HepG2 (cell line): ENCODE data around the gene ICE1. TPM values are rescaled to one million over a fixed set of nuclear protein-coding genes. Genes with fewer than 3 reads are reported as not detected.

ENCODE experiments used
- ATAC-seq: fragments of 200-7000 bp; cut with Tn5 transposase; 3 replicates; pipeline ENCODE4 v1.9.1; 2020; ENCODE audit warnings: mild to moderate bottlenecking, moderate library complexity
- BruUV-seq: library from RNA; stranded (reverse); fragments of 400-500 nt; replicated peaks from 2 replicates; lab custom pipeline; 2021; lab: Mats Ljungman, UMichigan
- CTCF ChIA-PET: fragments of 300-600 bp; formaldehyde crosslinking; extraction: SDS; loops from one replicate; lab custom pipeline; 2021; ENCODE audit warnings: low total read pairs, inconsistent platforms, low intra/inter-chr PET ratio; lab: Yijun Ruan, JAX
- POLR2A ChIA-PET: fragments of 350-600 bp; sonication (Branson Sonifier 250); formaldehyde crosslinking; loops from one replicate; lab custom pipeline; 2020; ENCODE audit warnings: antibody characterized with exemption, inconsistent platforms; lab: Yijun Ruan, JAX
- DNase-seq: peaks from one replicate; pipeline ENCODE4 v3.0.0-alpha.2; 2015; ENCODE audit warnings: low spot score
- FAIRE-seq: peaks from 3 replicates; lab custom pipeline; 2011; peaks lifted over from hg19 to GRCh38; lab: Jason Lieb, UNC
- H2AFZ ChIP-seq: one replicate; pipeline ENCODE4 v1.6.1; 2011; ENCODE audit warnings: low read length, inconsistent platforms
- H3K27ac ChIP-seq: fragments of 300-600 bp; 3 replicates; pipeline ENCODE4 v1.8.0; 2011; ENCODE audit warnings: mixed run types, mild to moderate bottlenecking, mixed read lengths, low read length, inconsistent platforms; ENCODE audit not compliant: insufficient read depth; ENCODE audit errors: extremely low read length
- H3K27me3 ChIP-seq, 2 experiments: fragments of 200-600 bp in 1 of 2; 2 replicates in 1 of 2; 3 replicates in 1 of 2; pipeline versions ENCODE4 v1.6.0 to v1.8.0; 2011; ENCODE audit warnings: low read length in 2 of 2, mild to moderate bottlenecking in 2 of 2, moderate library complexity in 2 of 2, inconsistent platforms in 1 of 2; ENCODE audit not compliant: insufficient read depth in 2 of 2, control insufficient read depth in 1 of 2
- H3K36me3 ChIP-seq, 2 experiments: fragments of 200-600 bp in 1 of 2; replicated peaks in 1 of 2; 2 replicates in 1 of 2; 3 replicates in 1 of 2; pipeline versions ENCODE4 v1.5.1 to v1.8.0; 2011; ENCODE audit warnings: low read length in 2 of 2, inconsistent platforms in 1 of 2; ENCODE audit not compliant: insufficient read depth in 2 of 2, control insufficient read depth in 1 of 2
- H3K4me1 ChIP-seq: 2 replicates; pipeline ENCODE4 v1.5.1; 2012; ENCODE audit warnings: low read length, inconsistent platforms; ENCODE audit not compliant: insufficient read depth
- H3K4me2 ChIP-seq: 2 replicates; pipeline ENCODE4 v1.6.0; 2011; ENCODE audit warnings: low read depth, low read length, inconsistent platforms
- H3K4me3 ChIP-seq, 3 experiments: fragments of 200-600 bp in 1 of 3; sonication (generic), shearing (Covaris generic) in 1 of 3; replicated peaks in 1 of 3; 2 replicates each; pipeline ENCODE4 v1.5.1; 2011 to 2016; ENCODE audit warnings: low read length in 3 of 3, inconsistent platforms in 2 of 3, low read depth in 2 of 3, mild to moderate bottlenecking in 2 of 3, control low read depth in 1 of 3, mixed read lengths in 1 of 3; ENCODE audit not compliant: insufficient read depth in 1 of 3
- H3K79me2 ChIP-seq: one replicate; pipeline ENCODE4 v1.6.1; 2011; ENCODE audit warnings: low read length, inconsistent platforms; ENCODE audit not compliant: insufficient read depth
- H3K9ac ChIP-seq: 2 replicates; pipeline ENCODE4 v1.6.0; 2011; ENCODE audit warnings: mild to moderate bottlenecking, low read depth, low read length, inconsistent platforms; ENCODE audit not compliant: insufficient read depth
- H3K9me3 ChIP-seq: 2 replicates; pipeline ENCODE4 v1.5.1; 2012; ENCODE audit warnings: mild to moderate bottlenecking, low read length
- H4K20me1 ChIP-seq: 2 replicates; pipeline ENCODE4 v1.6.0; 2011; ENCODE audit warnings: inconsistent platforms, mild to moderate bottlenecking, low read length, moderate library complexity; ENCODE audit not compliant: insufficient read depth
- CBX5 ChIP-seq: sonication (generic); formaldehyde crosslinking; IDR thresholded peaks from 2 replicates; pipeline ENCODE4 v1.4.0; 2020; ENCODE audit warnings: missing genetic modification reagents, borderline replicate concordance
- FOXO1 ChIP-seq: sonication (generic); formaldehyde crosslinking; IDR thresholded peaks from 2 replicates; pipeline ENCODE4 v1.4.0; 2020; ENCODE audit warnings: missing genetic modification reagents
- GABPB1 ChIP-seq: IDR thresholded peaks from 2 replicates; pipeline ENCODE4 v1.6.1; 2016; ENCODE audit warnings: mild to moderate bottlenecking, missing genetic modification reagents, moderate library complexity, missing compliant biosample characterization
- GPBP1L1 ChIP-seq: sonication (generic); formaldehyde crosslinking; IDR thresholded peaks from 2 replicates; pipeline ENCODE4 v1.5.0; 2020; ENCODE audit warnings: mild to moderate bottlenecking, missing genetic modification reagents
- PATZ1 ChIP-seq: sonication (generic); formaldehyde crosslinking; IDR thresholded peaks from 2 replicates; pipeline ENCODE4 v1.4.0; 2020; ENCODE audit warnings: missing genetic modification reagents
- TARDBP ChIP-seq: sonication (generic); formaldehyde crosslinking; IDR thresholded peaks from 2 replicates; pipeline ENCODE4 v1.8.0; 2022; ENCODE audit warnings: mild to moderate bottlenecking, missing genetic modification reagents
- ZNF230 ChIP-seq: sonication (generic); formaldehyde crosslinking; IDR thresholded peaks from 2 replicates; pipeline ENCODE4 v1.4.0; 2020; ENCODE audit warnings: mild to moderate bottlenecking, missing genetic modification reagents
- ZNF501 ChIP-seq: sonication (generic); formaldehyde crosslinking; IDR thresholded peaks from 2 replicates; pipeline ENCODE4 v1.5.1; 2020; ENCODE audit warnings: mild to moderate bottlenecking, moderate library complexity, missing genetic modification reagents
- ZNF574 ChIP-seq: sonication (generic); formaldehyde crosslinking; IDR thresholded peaks from 2 replicates; pipeline ENCODE4 v1.4.0; 2020; ENCODE audit warnings: missing genetic modification reagents
- ZNF614 ChIP-seq: IDR thresholded peaks from 2 replicates; pipeline ENCODE4 v1.6.1; 2018; ENCODE audit warnings: missing biosample characterization, missing genetic modification reagents, inconsistent platforms, borderline replicate concordance
- WGBS: methylation state at CpG from one replicate; pipeline ENCODE4 v1.1.6; 2017; ENCODE audit warnings: low lambda C conversion rate; 5-methylcytosine and 5-hydroxymethylcytosine counted together
- in situ Hi-C: cut with HindIII; loops from 2 replicates; pipeline ENCODE4 v1.10.0; 2017; ENCODE audit warnings: low pct_unique_long_range_greater_than_20kb; ENCODE audit not compliant: extremely low pct_ligation_motif_present
- intact Hi-C: fragments of 100-400 bp; cut with micrococcal nuclease; formaldehyde crosslinking; loops from one replicate; pipeline ENCODE4 v1.10.0; 2022; ENCODE audit not compliant: unreplicated experiment
- polyA plus RNA-seq, 8 experiments: library from polyadenylated mRNA; depleted of rRNA in 3 of 8; stranded (reverse) in 7 of 8; unstranded in 1 of 8; fragments of >200 nt; fragmentation: Illumina TruSeq in 4 of 8; extraction: Trizol in 4 of 8; gene quantifications; 2 replicates each; pipeline versions ENCODE4 v1.2.1 to v1.2.3, GENCODE V29; 2011 to 2016; ENCODE audit warnings: low read depth in 4 of 8, missing spikeins in 1 of 8, mixed read lengths in 1 of 8; ENCODE audit not compliant: insufficient read depth in 1 of 8
- total RNA-seq, 5 experiments: library from RNA; depleted of rRNA; stranded (reverse); fragments of >200 nt; fragmentation: Illumina TruSeq; extraction: Trizol; gene quantifications; 2 replicates each; pipeline ENCODE4 v1.2.3, GENCODE V29; 2016; ENCODE audit warnings: low read depth in 1 of 5

ICE1 gene
- total and polyA plus RNA-seq, 2 of the 13 experiments (the other 11 are each of a cell fraction or from before 2014, with no cell fraction given), result 9.1 to 27.6 TPM

- Histone ChIP-seq H3K36me3 (no peaks in the 10 kb centered on the region), H3K9me3 (peaks cover 5% of the 10 kb centered on the region; the same call in 1 of the 2 replicates), H3K27ac (no peak overlapping the region), H3K27me3 (no peaks in the 10 kb centered on the region)
- WGBS, result 65% methylated on average over 8 of the region's 8 CpGs
- intact Hi-C loops, result no loop called here
- CTCF ChIA-PET, result no interaction called here
- FAIRE-seq, result no peak
- TF ChIP-seq ZNF501 (CRISPR knock-in tag), result no peak
- TF ChIP-seq GPBP1L1, result no peak
- no peak for TF ChIP-seq FOXO1 (CRISPR knock-in tag)
- TF ChIP-seq ZNF230 (CRISPR knock-in tag), result no peak
- no peak for TF ChIP-seq GABPB1 (CRISPR knock-in tag)
- TF ChIP-seq ZNF574, result no peak
- no peak for TF ChIP-seq TARDBP
- TF ChIP-seq ZNF614, result no peak
- TF ChIP-seq PATZ1 (CRISPR knock-in tag), result no peak
- TF ChIP-seq CBX5 (CRISPR knock-in tag), result no peak
- TF ChIP-seq, all 625 proteins: peak for 0
- Histone ChIP-seq H4K20me1 (no peaks in the 10 kb centered on the region), H3K4me3 (no peak overlapping the region), H3K79me2 (no peaks in the 10 kb centered on the region), H3K4me1 (no peaks in the 10 kb centered on the region), H3K4me2 (no peak overlapping the region), H3K9ac (no peak overlapping the region), H2AFZ (no peak overlapping the region)
- DNase-seq (no peak), ATAC-seq (no peak)
- POLR2A ChIA-PET, result no interaction called here
- BruUV-seq, result no TSS peak
- in situ Hi-C loops, result loop anchor here (25.0 kb wide), 1 partner anchor 264 kb away; the partner anchor contains the start of gene ADAMTS16
Measured at GRCh38 chr5:5401095-5401494, 21.4 kb upstream of the ICE1 start.
